ENCODE data around the gene CD99L2. TPM values are rescaled to one million over a fixed set of nuclear protein-coding genes. Genes with fewer than 3 reads are reported as not detected.
"Not testable (repeated sequence)": the region's sequence is repeated elsewhere in the genome, so short reads cannot be mapped to it uniquely, and the experiment has no call there.

Gene CD99L2
- total RNA-seq, 2 experiments from 2014 or later = 5.9 to 12.3 TPM

DNA sequence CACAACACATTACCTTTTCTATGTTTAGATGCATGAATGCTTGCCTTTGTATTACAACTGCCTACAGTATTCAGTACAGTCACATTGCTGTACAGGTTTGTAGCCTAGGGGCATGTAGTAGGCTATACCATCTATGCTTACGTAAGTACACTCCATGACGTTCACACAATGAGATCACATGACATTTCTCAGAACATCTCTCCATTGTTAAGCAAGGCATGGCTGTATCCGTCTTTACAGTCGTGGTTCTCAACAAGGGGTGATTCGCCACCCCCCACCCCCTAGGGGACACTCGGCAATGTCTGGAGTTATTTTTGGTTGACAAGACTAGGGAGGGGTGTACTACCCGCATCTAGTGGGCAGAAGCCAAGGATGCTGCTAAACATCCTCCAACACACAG, 12.1 kb downstream of the CD99L2 start:
- Histone ChIP-seq H2AFZ (ENCODE audit: low read length) (no peak overlapping the region), H3K4me2 (ENCODE audit: low read length) (no peak overlapping the region), H3K9me3 (ENCODE audit: low read length) (no peaks in the 10 kb centered on the region), H3K79me2 (ENCODE audit: insufficient read depth, low read depth, low read length) (no peaks in the 10 kb centered on the region), H3K4me3 (ENCODE audit: low read depth, low read length, poor library complexity, severe bottlenecking) (no peak overlapping the region), H3K9me2 (ENCODE audit: insufficient read depth, low read length) (no peaks in the 10 kb centered on the region), H3K4me1 (ENCODE audit: insufficient read depth, low read length, poor library complexity, severe bottlenecking) (no peaks in the 10 kb centered on the region), H3K27ac (ENCODE audit: low read depth, low read length, poor library complexity, severe bottlenecking) (no peak overlapping the region), H4K20me1 (ENCODE audit: insufficient read depth, low read length) (no peaks in the 10 kb centered on the region), H3K36me3 (ENCODE audit: insufficient read depth, low read length) (no peaks in the 10 kb centered on the region)
- POLR2A ChIA-PET = no interaction called here
- intact Hi-C loops (cut with micrococcal nuclease; ENCODE audit: unreplicated experiment) = no loop called here
- TF ChIP-seq, protein P1, sequence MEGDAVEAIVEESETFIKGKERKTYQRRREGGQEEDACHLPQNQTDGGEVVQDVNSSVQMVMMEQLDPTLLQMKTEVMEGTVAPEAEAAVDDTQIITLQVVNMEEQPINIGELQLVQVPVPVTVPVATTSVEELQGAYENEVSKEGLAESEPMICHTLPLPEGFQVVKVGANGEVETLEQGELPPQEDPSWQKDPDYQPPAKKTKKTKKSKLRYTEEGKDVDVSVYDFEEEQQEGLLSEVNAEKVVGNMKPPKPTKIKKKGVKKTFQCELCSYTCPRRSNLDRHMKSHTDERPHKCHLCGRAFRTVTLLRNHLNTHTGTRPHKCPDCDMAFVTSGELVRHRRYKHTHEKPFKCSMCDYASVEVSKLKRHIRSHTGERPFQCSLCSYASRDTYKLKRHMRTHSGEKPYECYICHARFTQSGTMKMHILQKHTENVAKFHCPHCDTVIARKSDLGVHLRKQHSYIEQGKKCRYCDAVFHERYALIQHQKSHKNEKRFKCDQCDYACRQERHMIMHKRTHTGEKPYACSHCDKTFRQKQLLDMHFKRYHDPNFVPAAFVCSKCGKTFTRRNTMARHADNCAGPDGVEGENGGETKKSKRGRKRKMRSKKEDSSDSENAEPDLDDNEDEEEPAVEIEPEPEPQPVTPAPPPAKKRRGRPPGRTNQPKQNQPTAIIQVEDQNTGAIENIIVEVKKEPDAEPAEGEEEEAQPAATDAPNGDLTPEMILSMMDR (conservative IDR thresholded peaks at IDR 0.05; ENCODE audit: low read length) = no peak
- TF ChIP-seq EZH2phosphoT487 (IDR thresholded peaks at IDR 0.05; ENCODE audit: borderline replicate concordance, low read depth, low read length) = no peak
- BruUV-seq (replicated peaks) = no TSS peak
- CTCF ChIA-PET (ENCODE audit: unreplicated experiment) = no interaction called here
- DNase-seq (ENCODE audit: low spot score) = no peak

DNA sequence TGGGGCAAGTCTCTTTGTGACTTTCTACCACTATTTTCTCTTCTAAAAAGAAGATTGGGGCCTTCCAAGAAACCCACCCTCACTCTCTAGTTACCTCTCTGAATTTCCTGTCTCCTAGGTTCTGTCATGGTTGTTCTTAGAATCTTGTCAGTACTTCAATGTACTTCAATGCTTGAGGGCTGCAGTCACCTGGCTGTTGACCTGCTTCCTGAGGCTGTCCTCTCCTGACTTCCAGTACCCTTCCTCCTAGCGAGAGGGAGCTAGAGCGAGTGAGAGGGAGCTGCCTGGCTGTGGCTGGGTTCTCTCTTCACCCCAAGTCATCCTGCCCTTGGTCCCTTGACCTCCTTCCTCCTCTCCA, 17.7 kb downstream of the CD99L2 start:
- no peak for DNase-seq (ENCODE audit: low spot score)
- BruUV-seq (replicated peaks) = no TSS peak
- intact Hi-C loops (cut with micrococcal nuclease; ENCODE audit: unreplicated experiment) = no loop called here
- H3K36me3 ChIP-seq (ENCODE audit: insufficient read depth, low read length) = no peaks in the 10 kb centered on the region
- H4K20me1 ChIP-seq (ENCODE audit: insufficient read depth, low read length) = no peaks in the 10 kb centered on the region
- peaks cover 6% of the 10 kb centered on the region for H3K4me1 ChIP-seq (ENCODE audit: insufficient read depth, low read length, poor library complexity, severe bottlenecking)
- no peak overlapping the region for H2AFZ ChIP-seq (ENCODE audit: low read length)
- H3K27ac ChIP-seq (ENCODE audit: low read depth, low read length, poor library complexity, severe bottlenecking) = no peak overlapping the region
- no peak overlapping the region for H3K4me3 ChIP-seq (ENCODE audit: low read depth, low read length, poor library complexity, severe bottlenecking)
- H3K4me2 ChIP-seq (ENCODE audit: low read length) = no peak overlapping the region
- ChIA-PET CTCF (ENCODE audit: unreplicated experiment) (no interaction called here), POLR2A (no interaction called here)
- TF ChIP-seq, protein P1 (conservative IDR thresholded peaks at IDR 0.05; ENCODE audit: low read length) = no peak
- no peak for TF ChIP-seq EZH2phosphoT487 (IDR thresholded peaks at IDR 0.05; ENCODE audit: borderline replicate concordance, low read depth, low read length)
- H3K9me3 ChIP-seq (ENCODE audit: low read length) = no peaks in the 10 kb centered on the region
- no peaks in the 10 kb centered on the region for H3K79me2 ChIP-seq (ENCODE audit: insufficient read depth, low read depth, low read length)
- no peaks in the 10 kb centered on the region for H3K9me2 ChIP-seq (ENCODE audit: insufficient read depth, low read length)

DNA sequence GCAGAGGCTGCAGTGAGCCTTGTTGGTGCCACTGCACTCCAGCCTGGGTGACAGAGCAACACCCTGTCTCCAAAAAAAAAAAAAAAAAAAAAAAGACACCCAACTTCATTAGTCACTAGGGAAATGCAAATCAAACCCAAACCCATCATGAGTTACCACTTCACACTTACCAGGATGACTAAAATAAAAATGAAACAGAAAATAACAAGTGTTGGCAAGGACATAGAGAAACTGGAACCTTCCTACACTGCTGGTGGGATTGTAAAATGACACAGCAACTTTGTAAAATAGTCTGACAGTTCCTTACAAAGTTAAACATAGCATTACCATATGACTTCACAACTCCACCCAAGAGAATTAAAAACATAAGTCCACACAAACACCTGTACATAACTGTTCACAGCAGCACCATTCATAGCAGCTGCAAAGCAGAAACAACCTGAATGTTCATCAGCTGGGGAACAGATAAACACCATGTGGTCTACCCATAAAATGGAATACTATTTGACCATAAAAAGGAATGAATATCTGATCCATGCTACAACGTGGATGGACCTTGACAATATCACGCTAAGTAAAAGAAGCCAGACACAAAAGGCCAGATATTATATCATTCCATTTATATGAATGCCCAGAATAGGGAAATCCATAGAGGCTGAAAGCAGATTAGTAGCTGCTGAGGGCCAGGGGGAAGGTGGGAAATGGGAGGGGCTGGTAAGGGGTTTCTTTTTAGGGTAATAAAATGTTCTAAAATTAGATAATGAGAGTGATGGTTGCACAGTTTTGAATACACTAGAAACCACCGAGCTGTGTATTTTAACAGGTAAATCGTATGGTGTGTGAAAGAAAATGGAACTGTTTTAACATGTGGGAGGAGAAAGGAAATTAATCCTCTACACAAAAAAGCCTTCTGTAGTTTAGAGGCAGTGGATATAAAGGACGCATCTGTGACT, 18.3 kb downstream of the CD99L2 start:
- BruUV-seq (replicated peaks) = no TSS peak
- TF ChIP-seq EZH2phosphoT487 (IDR thresholded peaks at IDR 0.05; ENCODE audit: borderline replicate concordance, low read depth, low read length) = no peak
- TF ChIP-seq, protein P1 (conservative IDR thresholded peaks at IDR 0.05; ENCODE audit: low read length) = no peak
- H3K4me2 ChIP-seq (ENCODE audit: low read length) = no peak overlapping the region
- no peaks in the 10 kb centered on the region for H4K20me1 ChIP-seq (ENCODE audit: insufficient read depth, low read length)
- H3K79me2 ChIP-seq (ENCODE audit: insufficient read depth, low read depth, low read length) = no peaks in the 10 kb centered on the region
- no peak overlapping the region for H3K27ac ChIP-seq (ENCODE audit: low read depth, low read length, poor library complexity, severe bottlenecking)
- intact Hi-C loops (cut with micrococcal nuclease; ENCODE audit: unreplicated experiment) = no loop called here
- H3K9me2 ChIP-seq (ENCODE audit: insufficient read depth, low read length) = no peaks in the 10 kb centered on the region
- ChIA-PET POLR2A (interaction anchor here (0.6 kb wide), 1 partner anchor 515 kb away, joined by 4 read pairs; no protein-coding TSS in a partner anchor), CTCF (ENCODE audit: unreplicated experiment) (no interaction called here)
- no peak overlapping the region for H3K4me3 ChIP-seq (ENCODE audit: low read depth, low read length, poor library complexity, severe bottlenecking)
- no peaks in the 10 kb centered on the region for H3K9me3 ChIP-seq (ENCODE audit: low read length)
- H3K4me1 ChIP-seq (ENCODE audit: insufficient read depth, low read length, poor library complexity, severe bottlenecking) = peaks cover 6% of the 10 kb centered on the region
- no peak overlapping the region for H2AFZ ChIP-seq (ENCODE audit: low read length)
- H3K36me3 ChIP-seq (ENCODE audit: insufficient read depth, low read length) = no peaks in the 10 kb centered on the region
- DNase-seq (ENCODE audit: low spot score) = no peak

DNA sequence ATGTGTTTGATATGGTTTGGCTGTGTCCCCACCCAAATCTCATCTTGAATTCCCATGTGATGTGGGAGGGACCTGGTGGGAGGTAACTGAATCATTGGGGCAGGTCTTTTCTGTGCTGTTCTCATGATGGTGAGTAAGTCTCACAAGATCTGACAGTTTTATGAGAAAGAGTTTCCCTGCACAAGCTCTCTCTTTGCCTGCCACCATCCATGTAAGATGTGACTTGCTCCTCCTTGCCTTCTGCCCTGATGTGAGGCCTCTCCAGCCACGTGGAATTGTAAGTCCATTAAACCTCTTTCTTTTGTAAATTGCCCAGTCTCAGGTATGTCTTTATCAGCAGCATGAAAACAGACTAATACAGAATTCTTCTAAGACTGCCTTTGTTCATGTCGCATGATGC, 22.8 kb downstream of the CD99L2 start:
- H3K36me3 ChIP-seq (ENCODE audit: insufficient read depth, low read length); H2AFZ ChIP-seq (ENCODE audit: low read length); DNase-seq (ENCODE audit: low spot score); BruUV-seq (replicated peaks); H3K9me3 ChIP-seq (ENCODE audit: low read length); CTCF ChIA-PET (ENCODE audit: unreplicated experiment); POLR2A ChIA-PET; H3K27ac ChIP-seq (ENCODE audit: low read depth, low read length, poor library complexity, severe bottlenecking); H3K4me3 ChIP-seq (ENCODE audit: low read depth, low read length, poor library complexity, severe bottlenecking); intact Hi-C loops (cut with micrococcal nuclease; ENCODE audit: unreplicated experiment); H3K4me2 ChIP-seq (ENCODE audit: low read length); H3K9me2 ChIP-seq (ENCODE audit: insufficient read depth, low read length); H4K20me1 ChIP-seq (ENCODE audit: insufficient read depth, low read length); H3K79me2 ChIP-seq (ENCODE audit: insufficient read depth, low read depth, low read length): not testable (repeated sequence)
- H3K4me1 ChIP-seq (ENCODE audit: insufficient read depth, low read length, poor library complexity, severe bottlenecking) = peaks cover 12% of the 10 kb centered on the region

Data from OCI-LY7 (cell line).